HEK293 (cell line): ENCODE data around the gene MAGEF1.

Experiments
- CTCF ChIA-PET: fragments of 350-600 bp; formaldehyde crosslinking; extraction: SDS; loops from one replicate; lab custom pipeline; 2021; ENCODE audit warnings: antibody characterized with exemption; lab: Yijun Ruan, JAX
- POLR2A ChIA-PET: fragments of 300-600 bp; formaldehyde crosslinking; extraction: SDS; loops from one replicate; lab custom pipeline; 2020; ENCODE audit warnings: antibody characterized with exemption, inconsistent platforms; lab: Yijun Ruan, JAX
- H3K27ac ChIP-seq: fragments of 200-500 bp; sonication (Bioruptor generic); 2 replicates; pipeline ENCODE4 v1.5.1; 2014; ENCODE audit warnings: low read depth, low read length, control low read depth, inconsistent platforms; ENCODE audit errors: extremely low read depth
- H3K36me3 ChIP-seq, 2 experiments: fragments of 200-500 bp in 1 of 2; sonication (Bioruptor generic) in 1 of 2; 1 replicate in 1 of 2; 2 replicates in 1 of 2; pipeline ENCODE4 v1.5.1; 2014 to 2017; ENCODE audit warnings: inconsistent platforms in 2 of 2, low read length in 2 of 2; ENCODE audit not compliant: control insufficient read depth in 2 of 2, insufficient read depth in 1 of 2
- H3K4me1 ChIP-seq: fragments of 200-500 bp; sonication (Bioruptor generic); 2 replicates; pipeline ENCODE4 v1.5.1; 2014; ENCODE audit warnings: mild to moderate bottlenecking, low read length, inconsistent platforms; ENCODE audit not compliant: control insufficient read depth, insufficient read depth
- H3K4me3 ChIP-seq: 2 replicates; pipeline ENCODE4 v1.5.1; 2011; ENCODE audit warnings: low read depth, mild to moderate bottlenecking, control low read depth, low read length, moderate library complexity
- H3K9me3 ChIP-seq: fragments of 200-500 bp; sonication (Bioruptor generic); 2 replicates; pipeline ENCODE4 v1.5.1; 2014; ENCODE audit warnings: low read depth, low read length, inconsistent platforms; ENCODE audit not compliant: control insufficient read depth, insufficient read depth
- GLI4 ChIP-seq: fragments of 450-650 bp; formaldehyde crosslinking; IDR thresholded peaks from 2 replicates; pipeline ENCODE4 v1.5.1; 2016; ENCODE audit warnings: missing biosample characterization, missing genetic modification characterization
- KLF10 ChIP-seq: fragments of 450-650 bp; IDR thresholded peaks from 2 replicates; pipeline ENCODE4 v1.5.1; 2018; ENCODE audit warnings: missing biosample characterization, mild to moderate bottlenecking, missing genetic modification characterization
- KLF9 ChIP-seq: fragments of 450-650 bp; formaldehyde crosslinking; IDR thresholded peaks from 2 replicates; pipeline ENCODE4 v1.5.1; 2016; ENCODE audit warnings: missing biosample characterization, missing genetic modification characterization, low read depth
- MYNN ChIP-seq: fragments of 450-650 bp; formaldehyde crosslinking; IDR thresholded peaks from 2 replicates; pipeline ENCODE4 v1.5.1; 2016; ENCODE audit warnings: missing biosample characterization, missing genetic modification characterization, borderline replicate concordance
- OSR2 ChIP-seq: fragments of 450-650 bp; formaldehyde crosslinking; IDR thresholded peaks from 2 replicates; pipeline ENCODE4 v1.5.1; 2016; ENCODE audit warnings: missing biosample characterization, missing genetic modification characterization
- OVOL3 ChIP-seq: fragments of 450-650 bp; formaldehyde crosslinking; IDR thresholded peaks from 2 replicates; pipeline ENCODE4 v1.5.1; 2016; ENCODE audit warnings: missing biosample characterization, missing genetic modification characterization
- SCRT2 ChIP-seq: fragments of 450-650 bp; formaldehyde crosslinking; IDR thresholded peaks from 2 replicates; pipeline ENCODE4 v1.5.1; 2016; ENCODE audit warnings: missing biosample characterization, missing genetic modification characterization
- SP7 ChIP-seq: fragments of 450-650 bp; formaldehyde crosslinking; IDR thresholded peaks from 2 replicates; pipeline ENCODE4 v1.5.1; 2016; ENCODE audit warnings: missing biosample characterization, missing genetic modification characterization
- TCF7L2 ChIP-seq: IDR thresholded peaks from 2 replicates; pipeline ENCODE4 v1.6.1; 2011; ENCODE audit warnings: low read depth, mild to moderate bottlenecking, inconsistent platforms, low read length, moderate library complexity, borderline replicate concordance
- ZBTB21 ChIP-seq: fragments of 450-650 bp; formaldehyde crosslinking; IDR thresholded peaks from 2 replicates; pipeline ENCODE4 v1.5.1; 2017; ENCODE audit warnings: missing biosample characterization, missing genetic modification characterization
- ZNF140 ChIP-seq: fragments of 450-650 bp; formaldehyde crosslinking; IDR thresholded peaks from 2 replicates; pipeline ENCODE4 v1.5.1; 2016; ENCODE audit warnings: missing biosample characterization, missing genetic modification characterization
- ZNF155 ChIP-seq: fragments of 450-650 bp; formaldehyde crosslinking; IDR thresholded peaks from 2 replicates; pipeline ENCODE4 v1.5.1; 2016; ENCODE audit warnings: missing biosample characterization, missing genetic modification characterization
- ZNF16 ChIP-seq: fragments of 450-650 bp; formaldehyde crosslinking; IDR thresholded peaks from 2 replicates; pipeline ENCODE4 v1.5.1; 2016; ENCODE audit warnings: low read depth, missing biosample characterization, missing genetic modification characterization
- ZNF221 ChIP-seq: fragments of 450-650 bp; formaldehyde crosslinking; IDR thresholded peaks from 2 replicates; pipeline ENCODE4 v1.5.1; 2017; ENCODE audit warnings: missing biosample characterization, missing genetic modification characterization, borderline replicate concordance
- ZNF248 ChIP-seq: fragments of 450-650 bp; formaldehyde crosslinking; IDR thresholded peaks from 2 replicates; pipeline ENCODE4 v1.5.1; 2017; ENCODE audit warnings: missing biosample characterization, missing genetic modification characterization
- ZNF558 ChIP-seq: fragments of 450-650 bp; formaldehyde crosslinking; IDR thresholded peaks from 2 replicates; pipeline ENCODE4 v1.5.1; 2016; ENCODE audit warnings: missing biosample characterization, missing genetic modification characterization
- ZNF791 ChIP-seq: fragments of 450-650 bp; formaldehyde crosslinking; IDR thresholded peaks from 2 replicates; pipeline ENCODE4 v1.5.1; 2016; ENCODE audit warnings: missing biosample characterization, missing genetic modification characterization
- ZNF837 ChIP-seq: fragments of 450-650 bp; formaldehyde crosslinking; IDR thresholded peaks from 2 replicates; pipeline ENCODE4 v1.5.1; 2016; ENCODE audit warnings: missing biosample characterization, missing genetic modification characterization
- TF ChIP-seq, protein P1 (sequence below): fragments of 450-650 bp; formaldehyde crosslinking; IDR thresholded peaks from 2 replicates; pipeline ENCODE4 v1.5.1; 2016; ENCODE audit warnings: missing biosample characterization, missing genetic modification characterization, borderline replicate concordance
- TF ChIP-seq, protein P2 (sequence below): fragments of 450-650 bp; formaldehyde crosslinking; IDR thresholded peaks from 2 replicates; pipeline ENCODE4 v1.5.1; 2017; ENCODE audit warnings: missing biosample characterization, missing genetic modification characterization
- TF ChIP-seq, protein P3 (sequence below): fragments of 450-650 bp; formaldehyde crosslinking; IDR thresholded peaks from 2 replicates; pipeline ENCODE4; 2016; ENCODE audit warnings: missing biosample characterization, missing genetic modification characterization
- TF ChIP-seq, protein P4 (sequence below): fragments of 450-650 bp; IDR thresholded peaks from 2 replicates; pipeline ENCODE4 v1.5.1; 2018; ENCODE audit warnings: missing biosample characterization, mild to moderate bottlenecking, missing genetic modification characterization
- TF ChIP-seq, protein P5 (sequence below): fragments of 450-650 bp; formaldehyde crosslinking; conservative IDR thresholded peaks from 2 replicates; pipeline ENCODE4 v1.5.1; 2016; ENCODE audit warnings: low read depth, missing biosample characterization, missing genetic modification characterization

The MAGEF1 gene

DNA sequence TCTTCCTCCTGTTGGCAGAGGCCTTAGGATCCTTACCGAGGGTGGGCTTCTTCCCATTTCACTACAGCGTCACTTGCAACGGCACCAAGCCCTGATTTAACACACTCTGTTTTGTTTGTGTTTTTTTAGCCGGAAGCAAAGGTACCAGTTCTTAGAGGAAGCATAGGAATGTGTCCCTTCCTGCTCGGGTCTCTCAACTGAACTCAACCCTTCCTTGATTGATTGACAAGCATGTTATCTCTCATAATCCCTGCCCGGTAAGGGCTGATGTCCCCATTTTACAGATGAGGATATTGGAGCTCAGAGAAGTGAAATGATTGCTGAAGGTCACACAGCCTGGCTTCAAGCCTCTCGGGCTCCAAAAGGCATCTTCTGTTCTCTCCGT lies 26.6 kb upstream of the MAGEF1 start:
- TF ChIP-seq TCF7L2 (no peak), OSR2 (tag by site-specific recombination) (no peak), ZNF248 (tag by site-specific recombination) (no peak), OVOL3 (tag by site-specific recombination) (no peak), ZNF837 (tag by site-specific recombination) (no peak), GLI4 (tag by site-specific recombination) (no peak), SP7 (tag by site-specific recombination) (no peak), ZNF221 (tag by site-specific recombination) (no peak), ZNF140 (no peak), SCRT2 (no peak), MYNN (tag by site-specific recombination) (no peak)
- TF ChIP-seq, protein P1, sequence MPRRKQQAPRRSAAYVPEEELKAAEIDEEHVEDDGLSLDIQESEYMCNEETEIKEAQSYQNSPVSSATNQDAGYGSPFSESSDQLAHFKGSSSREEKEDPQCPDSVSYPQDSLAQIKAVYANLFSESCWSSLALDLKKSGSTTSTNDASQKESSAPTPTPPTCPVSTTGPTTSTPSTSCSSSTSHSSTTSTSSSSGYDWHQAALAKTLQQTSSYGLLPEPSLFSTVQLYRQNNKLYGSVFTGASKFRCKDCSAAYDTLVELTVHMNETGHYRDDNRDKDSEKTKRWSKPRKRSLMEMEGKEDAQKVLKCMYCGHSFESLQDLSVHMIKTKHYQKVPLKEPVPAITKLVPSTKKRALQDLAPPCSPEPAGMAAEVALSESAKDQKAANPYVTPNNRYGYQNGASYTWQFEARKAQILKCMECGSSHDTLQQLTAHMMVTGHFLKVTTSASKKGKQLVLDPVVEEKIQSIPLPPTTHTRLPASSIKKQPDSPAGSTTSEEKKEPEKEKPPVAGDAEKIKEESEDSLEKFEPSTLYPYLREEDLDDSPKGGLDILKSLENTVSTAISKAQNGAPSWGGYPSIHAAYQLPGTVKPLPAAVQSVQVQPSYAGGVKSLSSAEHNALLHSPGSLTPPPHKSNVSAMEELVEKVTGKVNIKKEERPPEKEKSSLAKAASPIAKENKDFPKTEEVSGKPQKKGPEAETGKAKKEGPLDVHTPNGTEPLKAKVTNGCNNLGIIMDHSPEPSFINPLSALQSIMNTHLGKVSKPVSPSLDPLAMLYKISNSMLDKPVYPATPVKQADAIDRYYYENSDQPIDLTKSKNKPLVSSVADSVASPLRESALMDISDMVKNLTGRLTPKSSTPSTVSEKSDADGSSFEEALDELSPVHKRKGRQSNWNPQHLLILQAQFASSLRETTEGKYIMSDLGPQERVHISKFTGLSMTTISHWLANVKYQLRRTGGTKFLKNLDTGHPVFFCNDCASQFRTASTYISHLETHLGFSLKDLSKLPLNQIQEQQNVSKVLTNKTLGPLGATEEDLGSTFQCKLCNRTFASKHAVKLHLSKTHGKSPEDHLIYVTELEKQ: no peak
- TF ChIP-seq, protein P2, sequence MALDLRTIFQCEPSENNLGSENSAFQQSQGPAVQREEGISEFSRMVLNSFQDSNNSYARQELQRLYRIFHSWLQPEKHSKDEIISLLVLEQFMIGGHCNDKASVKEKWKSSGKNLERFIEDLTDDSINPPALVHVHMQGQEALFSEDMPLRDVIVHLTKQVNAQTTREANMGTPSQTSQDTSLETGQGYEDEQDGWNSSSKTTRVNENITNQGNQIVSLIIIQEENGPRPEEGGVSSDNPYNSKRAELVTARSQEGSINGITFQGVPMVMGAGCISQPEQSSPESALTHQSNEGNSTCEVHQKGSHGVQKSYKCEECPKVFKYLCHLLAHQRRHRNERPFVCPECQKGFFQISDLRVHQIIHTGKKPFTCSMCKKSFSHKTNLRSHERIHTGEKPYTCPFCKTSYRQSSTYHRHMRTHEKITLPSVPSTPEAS (tag by site-specific recombination): no peak
- TF ChIP-seq, protein P3, sequence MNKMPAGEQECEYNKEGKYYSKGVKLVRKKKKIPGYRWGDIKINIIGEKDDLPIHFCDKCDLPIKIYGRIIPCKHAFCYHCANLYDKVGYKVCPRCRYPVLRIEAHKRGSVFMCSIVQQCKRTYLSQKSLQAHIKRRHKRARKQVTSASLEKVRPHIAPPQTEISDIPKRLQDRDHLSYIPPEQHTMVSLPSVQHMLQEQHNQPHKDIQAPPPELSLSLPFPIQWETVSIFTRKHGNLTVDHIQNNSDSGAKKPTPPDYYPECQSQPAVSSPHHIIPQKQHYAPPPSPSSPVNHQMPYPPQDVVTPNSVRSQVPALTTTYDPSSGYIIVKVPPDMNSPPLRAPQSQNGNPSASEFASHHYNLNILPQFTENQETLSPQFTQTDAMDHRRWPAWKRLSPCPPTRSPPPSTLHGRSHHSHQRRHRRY (tag by site-specific recombination): no peak
- Histone ChIP-seq H3K27ac (no peak overlapping the region), H3K4me1 (no peaks in the 10 kb centered on the region), H3K9me3 (no peaks in the 10 kb centered on the region), H3K36me3 (no peaks in the 10 kb centered on the region), H3K4me3 (no peak overlapping the region)
- POLR2A ChIA-PET: no interaction called here
- CTCF ChIA-PET: interaction anchor here (0.5 to 2.1 kb wide), 2 partner anchors 31 to 177 kb away, joined by 4 to 8 read pairs; partner anchors contain the start of gene EPHB3

DNA sequence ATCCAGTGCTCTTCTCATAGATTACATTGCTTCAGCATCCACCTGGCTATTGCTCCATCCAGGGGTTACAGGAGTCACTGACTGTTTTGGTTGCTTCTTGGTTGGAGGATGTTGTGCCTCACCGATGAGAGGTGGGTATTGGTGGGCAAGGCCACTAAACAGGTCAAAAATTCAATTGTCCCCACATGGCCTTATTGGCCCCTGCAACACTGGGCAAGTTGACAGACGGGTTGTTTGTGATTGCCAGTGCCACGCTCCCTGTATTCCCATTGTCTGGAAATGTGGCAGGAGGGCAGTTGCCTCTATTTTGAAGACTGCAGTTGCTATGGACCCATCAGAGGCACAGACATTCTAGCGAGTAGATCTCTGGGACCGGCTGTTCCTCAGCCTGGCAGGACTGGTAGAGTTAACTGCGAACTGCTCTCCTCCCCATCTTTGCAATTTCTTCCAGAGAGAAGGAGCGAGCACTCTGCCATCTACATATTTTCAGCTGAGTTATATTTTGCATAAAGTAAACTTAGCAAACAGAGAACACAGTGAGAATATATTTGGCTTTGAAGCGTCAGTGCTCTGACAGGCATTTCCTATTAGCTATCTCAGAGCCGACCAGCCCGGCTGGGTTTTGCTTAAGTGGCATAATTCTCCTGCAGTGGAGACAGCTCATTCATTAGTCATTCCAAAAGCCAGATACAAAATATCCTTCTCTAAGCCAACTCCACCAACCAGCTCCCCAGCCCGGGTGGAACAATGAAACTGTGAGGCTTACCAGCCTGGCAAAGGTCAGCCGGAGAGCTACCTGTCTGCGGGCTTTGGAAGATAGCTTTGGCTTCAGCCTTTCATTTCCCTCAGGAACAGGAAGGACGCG lies 26.0 kb upstream of the MAGEF1 start:
- no peak overlapping the region for H3K4me3 ChIP-seq
- H3K4me1 ChIP-seq: no peaks in the 10 kb centered on the region
- no peaks in the 10 kb centered on the region for H3K36me3 ChIP-seq
- ChIA-PET CTCF (interaction anchor here (0.5 to 2.1 kb wide), 2 partner anchors 31 to 177 kb away, joined by 4 to 8 read pairs; partner anchors contain the start of gene EPHB3), POLR2A (no interaction called here)
- no peak overlapping the region for H3K27ac ChIP-seq
- H3K9me3 ChIP-seq: no peaks in the 10 kb centered on the region
- TF ChIP-seq ZNF16 (tag by site-specific recombination): no peak
- no peak for TF ChIP-seq ZNF791 (tag by site-specific recombination)
- TF ChIP-seq KLF10 (tag by site-specific recombination): no peak
- TF ChIP-seq, protein P4, sequence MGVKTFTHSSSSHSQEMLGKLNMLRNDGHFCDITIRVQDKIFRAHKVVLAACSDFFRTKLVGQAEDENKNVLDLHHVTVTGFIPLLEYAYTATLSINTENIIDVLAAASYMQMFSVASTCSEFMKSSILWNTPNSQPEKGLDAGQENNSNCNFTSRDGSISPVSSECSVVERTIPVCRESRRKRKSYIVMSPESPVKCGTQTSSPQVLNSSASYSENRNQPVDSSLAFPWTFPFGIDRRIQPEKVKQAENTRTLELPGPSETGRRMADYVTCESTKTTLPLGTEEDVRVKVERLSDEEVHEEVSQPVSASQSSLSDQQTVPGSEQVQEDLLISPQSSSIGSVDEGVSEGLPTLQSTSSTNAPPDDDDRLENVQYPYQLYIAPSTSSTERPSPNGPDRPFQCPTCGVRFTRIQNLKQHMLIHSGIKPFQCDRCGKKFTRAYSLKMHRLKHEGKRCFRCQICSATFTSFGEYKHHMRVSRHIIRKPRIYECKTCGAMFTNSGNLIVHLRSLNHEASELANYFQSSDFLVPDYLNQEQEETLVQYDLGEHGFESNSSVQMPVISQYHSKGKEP (tag by site-specific recombination): no peak
- no peak for TF ChIP-seq ZNF558 (tag by site-specific recombination)
- no peak for TF ChIP-seq KLF9 (tag by site-specific recombination)
- TF ChIP-seq ZNF155 (tag by site-specific recombination): no peak
- no peak for TF ChIP-seq ZBTB21 (tag by site-specific recombination)
- TF ChIP-seq, protein P5, sequence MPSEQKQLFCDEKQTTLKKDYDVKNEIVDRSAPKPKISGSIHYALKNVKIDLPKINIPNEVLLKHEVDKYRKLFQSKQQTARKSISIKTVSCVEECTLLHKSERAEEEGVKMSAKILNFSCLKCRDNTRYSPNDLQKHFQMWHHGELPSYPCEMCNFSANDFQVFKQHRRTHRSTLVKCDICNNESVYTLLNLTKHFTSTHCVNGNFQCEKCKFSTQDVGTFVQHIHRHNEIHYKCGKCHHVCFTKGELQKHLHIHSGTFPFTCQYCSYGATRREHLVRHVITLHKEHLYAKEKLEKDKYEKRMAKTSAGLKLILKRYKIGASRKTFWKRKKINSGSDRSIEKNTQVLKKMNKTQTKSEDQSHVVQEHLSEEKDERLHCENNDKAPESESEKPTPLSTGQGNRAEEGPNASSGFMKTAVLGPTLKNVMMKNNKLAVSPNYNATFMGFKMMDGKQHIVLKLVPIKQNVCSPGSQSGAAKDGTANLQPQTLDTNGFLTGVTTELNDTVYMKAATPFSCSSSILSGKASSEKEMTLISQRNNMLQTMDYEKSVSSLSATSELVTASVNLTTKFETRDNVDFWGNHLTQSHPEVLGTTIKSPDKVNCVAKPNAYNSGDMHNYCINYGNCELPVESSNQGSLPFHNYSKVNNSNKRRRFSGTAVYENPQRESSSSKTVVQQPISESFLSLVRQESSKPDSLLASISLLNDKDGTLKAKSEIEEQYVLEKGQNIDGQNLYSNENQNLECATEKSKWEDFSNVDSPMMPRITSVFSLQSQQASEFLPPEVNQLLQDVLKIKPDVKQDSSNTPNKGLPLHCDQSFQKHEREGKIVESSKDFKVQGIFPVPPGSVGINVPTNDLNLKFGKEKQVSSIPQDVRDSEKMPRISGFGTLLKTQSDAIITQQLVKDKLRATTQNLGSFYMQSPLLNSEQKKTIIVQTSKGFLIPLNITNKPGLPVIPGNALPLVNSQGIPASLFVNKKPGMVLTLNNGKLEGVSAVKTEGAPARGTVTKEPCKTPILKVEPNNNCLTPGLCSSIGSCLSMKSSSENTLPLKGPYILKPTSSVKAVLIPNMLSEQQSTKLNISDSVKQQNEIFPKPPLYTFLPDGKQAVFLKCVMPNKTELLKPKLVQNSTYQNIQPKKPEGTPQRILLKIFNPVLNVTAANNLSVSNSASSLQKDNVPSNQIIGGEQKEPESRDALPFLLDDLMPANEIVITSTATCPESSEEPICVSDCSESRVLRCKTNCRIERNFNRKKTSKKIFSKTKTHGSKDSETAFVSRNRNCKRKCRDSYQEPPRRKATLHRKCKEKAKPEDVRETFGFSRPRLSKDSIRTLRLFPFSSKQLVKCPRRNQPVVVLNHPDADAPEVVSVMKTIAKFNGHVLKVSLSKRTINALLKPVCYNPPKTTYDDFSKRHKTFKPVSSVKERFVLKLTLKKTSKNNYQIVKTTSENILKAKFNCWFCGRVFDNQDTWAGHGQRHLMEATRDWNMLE (tag by site-specific recombination): no peak
